HCT116 (cell line): Measurements from ENCODE around the gene HSD17B1.

Source experiments
- EZH2 ChIP-seq: fragments of 200-600 bp; sonication (generic); IDR thresholded peaks from 2 replicates; pipeline ENCODE4 v1.6.1; 2017; ENCODE audit warnings: antibody characterized with exemption, mixed run types
- EZH2phosphoT487 ChIP-seq: fragments of 200-600 bp; IDR thresholded peaks from 2 replicates; pipeline ENCODE4 v1.6.1; 2018; ENCODE audit warnings: antibody characterized with exemption, borderline replicate concordance
- SP1 ChIP-seq: IDR thresholded peaks from 2 replicates; pipeline ENCODE4 v1.6.1; 2012; ENCODE audit warnings: low read depth
- YY1 ChIP-seq: IDR thresholded peaks from 2 replicates; pipeline ENCODE4 v1.6.1; 2011; ENCODE audit warnings: low read length, low read depth, moderate library complexity, mild to moderate bottlenecking; ENCODE audit not compliant: insufficient replicate concordance; ENCODE audit errors: extremely low read depth
- TF ChIP-seq, protein P1 (sequence below), 3 experiments: fragments of 200-600 bp in 1 of 3; sonication (generic) in 1 of 3; IDR thresholded peaks in 2 of 3; conservative IDR thresholded peaks in 1 of 3; 2 replicates each; pipeline ENCODE4 v1.5.1; 2012 to 2017; ENCODE audit warnings: low read depth in 2 of 3, low read length in 2 of 3, antibody characterized with exemption in 1 of 3, borderline replicate concordance in 1 of 3, control low read depth in 1 of 3, mild to moderate bottlenecking in 1 of 3, mixed read lengths in 1 of 3, mixed run types in 1 of 3, moderate library complexity in 1 of 3; ENCODE audit not compliant: insufficient read depth in 1 of 3
- TF ChIP-seq, protein P2 (sequence below): IDR thresholded peaks from 2 replicates; pipeline ENCODE4 v1.6.1; 2012

DNA sequence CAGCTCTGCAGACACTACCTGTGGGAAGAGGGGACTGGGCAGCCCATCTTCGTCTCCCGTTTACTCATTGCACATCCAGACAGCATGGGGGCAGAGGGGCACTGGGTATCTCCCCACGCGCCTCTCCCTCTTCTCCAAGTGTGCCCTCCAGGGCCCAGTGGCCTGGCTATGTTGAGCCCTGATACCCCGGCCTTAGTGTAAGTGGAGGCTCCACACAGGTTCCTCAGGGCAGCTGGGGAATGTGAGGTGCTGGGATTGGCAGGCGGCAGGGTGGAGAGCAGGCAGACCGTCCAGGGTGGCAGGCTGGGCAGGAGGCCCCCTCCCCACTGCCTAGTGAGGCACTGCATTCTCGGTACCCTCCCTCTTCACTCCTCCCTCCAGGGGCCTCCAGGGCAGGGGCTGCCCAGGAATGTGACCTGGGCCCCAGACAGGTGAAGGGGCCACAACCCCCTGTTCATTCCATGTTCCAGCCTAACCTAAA, 29.9 kb upstream of the HSD17B1 start:
- TF ChIP-seq, protein P1, sequence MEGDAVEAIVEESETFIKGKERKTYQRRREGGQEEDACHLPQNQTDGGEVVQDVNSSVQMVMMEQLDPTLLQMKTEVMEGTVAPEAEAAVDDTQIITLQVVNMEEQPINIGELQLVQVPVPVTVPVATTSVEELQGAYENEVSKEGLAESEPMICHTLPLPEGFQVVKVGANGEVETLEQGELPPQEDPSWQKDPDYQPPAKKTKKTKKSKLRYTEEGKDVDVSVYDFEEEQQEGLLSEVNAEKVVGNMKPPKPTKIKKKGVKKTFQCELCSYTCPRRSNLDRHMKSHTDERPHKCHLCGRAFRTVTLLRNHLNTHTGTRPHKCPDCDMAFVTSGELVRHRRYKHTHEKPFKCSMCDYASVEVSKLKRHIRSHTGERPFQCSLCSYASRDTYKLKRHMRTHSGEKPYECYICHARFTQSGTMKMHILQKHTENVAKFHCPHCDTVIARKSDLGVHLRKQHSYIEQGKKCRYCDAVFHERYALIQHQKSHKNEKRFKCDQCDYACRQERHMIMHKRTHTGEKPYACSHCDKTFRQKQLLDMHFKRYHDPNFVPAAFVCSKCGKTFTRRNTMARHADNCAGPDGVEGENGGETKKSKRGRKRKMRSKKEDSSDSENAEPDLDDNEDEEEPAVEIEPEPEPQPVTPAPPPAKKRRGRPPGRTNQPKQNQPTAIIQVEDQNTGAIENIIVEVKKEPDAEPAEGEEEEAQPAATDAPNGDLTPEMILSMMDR (IDR thresholded peaks at IDR 0.05 in 2 of 3, conservative IDR thresholded peaks at IDR 0.05 in 1 of 3; ENCODE audit: borderline replicate concordance in 1 of 3, insufficient read depth in 1 of 3, low read depth in 2 of 3, low read length in 2 of 3) = no peak
- TF ChIP-seq EZH2phosphoT487 (no peak), EZH2 (no peak), SP1 (no peak), YY1 (no peak)
- TF ChIP-seq, protein P2, sequence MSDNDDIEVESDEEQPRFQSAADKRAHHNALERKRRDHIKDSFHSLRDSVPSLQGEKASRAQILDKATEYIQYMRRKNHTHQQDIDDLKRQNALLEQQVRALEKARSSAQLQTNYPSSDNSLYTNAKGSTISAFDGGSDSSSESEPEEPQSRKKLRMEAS = no peak
